ENCODE measurements around the gene CD33.

DNA sequence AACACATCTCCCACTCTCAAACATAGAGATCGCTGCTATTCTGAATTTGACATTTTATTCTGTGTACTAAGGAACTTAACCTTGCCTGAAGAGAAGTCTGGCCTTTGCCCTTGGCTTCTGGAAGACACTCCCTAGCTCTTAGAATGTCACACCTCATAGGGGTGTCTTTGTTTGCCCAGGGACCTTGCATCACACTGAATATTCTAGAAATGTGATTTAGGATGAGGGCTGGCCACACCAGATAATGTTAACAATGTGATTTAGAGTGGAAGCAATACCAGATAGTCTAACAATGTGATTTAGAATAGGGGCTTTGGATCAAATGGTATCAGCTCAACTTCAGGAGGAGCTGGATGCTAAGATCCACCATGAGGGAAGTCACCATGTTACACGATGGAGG, 32.6 kb downstream of the CD33 start:
- TF ChIP-seq CTCF (IDR thresholded peaks at IDR 0.05; ENCODE audit: poor library complexity) (no peak), EZH2phosphoT487 (IDR thresholded peaks at IDR 0.05; ENCODE audit: low read depth, severe bottlenecking, unreplicated experiment) (no peak)

Data from hepatocyte (in vitro differentiated cells).